K562 (cell line): ENCODE results near the gene RHOBTB3. TPM values are rescaled to one million over a fixed set of nuclear protein-coding genes. Genes with fewer than 3 reads are reported as not detected.
A peak's percentile ranks its signal among the peaks of the same experiment; 100 is the strongest.

Experiments used
- ARID1B ChIP-seq: fragments of 450-650 bp; IDR thresholded peaks from 2 replicates; pipeline ENCODE4 v1.6.1; 2016; ENCODE audit warnings: antibody characterized with exemption, mild to moderate bottlenecking, inconsistent platforms
- C11orf30 ChIP-seq: fragments of 450-650 bp; IDR thresholded peaks from 2 replicates; pipeline ENCODE4 v1.6.1; 2016; ENCODE audit warnings: low read depth, mild to moderate bottlenecking
- CBFA2T3 ChIP-seq: fragments of 450-650 bp; IDR thresholded peaks from 2 replicates; pipeline ENCODE4 v1.6.1; 2017
- CCNT2 ChIP-seq: IDR thresholded peaks from 2 replicates; pipeline ENCODE4 v1.6.1; 2011; ENCODE audit warnings: borderline replicate concordance, low read depth, mild to moderate bottlenecking, moderate library complexity, mixed read lengths, low read length; ENCODE audit not compliant: insufficient read length; ENCODE audit errors: extremely low read depth
- CXXC5 ChIP-seq: fragments of 250-450 bp; sonication (Bioruptor Pico); IDR thresholded peaks from 2 replicates; pipeline ENCODE4 v1.8.0; 2022; ENCODE audit warnings: inconsistent platforms, mild to moderate bottlenecking, moderate library complexity
- EP400 ChIP-seq: fragments of 450-650 bp; IDR thresholded peaks from 2 replicates; pipeline ENCODE4 v1.6.1; 2017; ENCODE audit warnings: antibody characterized with exemption, mild to moderate bottlenecking, moderate library complexity
- GATA2 ChIP-seq: sonication (generic); formaldehyde crosslinking; IDR thresholded peaks from 2 replicates; pipeline ENCODE4 v1.4.0; 2020; ENCODE audit warnings: mild to moderate bottlenecking, missing genetic modification reagents
- LCOR ChIP-seq: sonication (generic); formaldehyde crosslinking; IDR thresholded peaks from 2 replicates; pipeline ENCODE4 v1.8.0; 2022; ENCODE audit warnings: mild to moderate bottlenecking, missing genetic modification reagents
- MAFF ChIP-seq: IDR thresholded peaks from 2 replicates; pipeline ENCODE4 v1.6.1; 2012; ENCODE audit warnings: low read length, improper control_type of control experiment
- MAZ ChIP-seq, 2 experiments: fragments of 450-650 bp in 1 of 2; sonication (generic) in 1 of 2; formaldehyde crosslinking; IDR thresholded peaks in 1 of 2; conservative IDR thresholded peaks in 1 of 2; 2 replicates each; pipeline versions ENCODE4 v1.4.0 to v1.5.0; 2020; ENCODE audit warnings: mild to moderate bottlenecking in 1 of 2, missing genetic modification reagents in 1 of 2
- MCM5 ChIP-seq: fragments of 450-650 bp; IDR thresholded peaks from 2 replicates; pipeline ENCODE4 v1.6.1; 2016; ENCODE audit warnings: low read depth
- RCOR1 ChIP-seq, 2 experiments: IDR thresholded peaks; 2 replicates each; pipeline ENCODE4 v1.6.1; 2012; ENCODE audit warnings: low read depth in 2 of 2, low read length in 2 of 2, borderline replicate concordance in 1 of 2, improper control_type of control experiment in 1 of 2
- SMAD3 ChIP-seq: fragments of 450-650 bp; formaldehyde crosslinking; conservative IDR thresholded peaks from 2 replicates; pipeline ENCODE4 v1.4.0; 2020; ENCODE audit warnings: mild to moderate bottlenecking
- XRCC5 ChIP-seq: fragments of 200-400 bp; formaldehyde crosslinking; IDR thresholded peaks from 2 replicates; pipeline ENCODE4 v1.6.1; 2017; ENCODE audit warnings: low read depth, mild to moderate bottlenecking, low read length
- ZBTB1 ChIP-seq: sonication (generic); formaldehyde crosslinking; IDR thresholded peaks from 2 replicates; pipeline ENCODE4 v1.8.1; 2023; ENCODE audit warnings: missing genetic modification reagents, low read depth, mild to moderate bottlenecking, borderline replicate concordance
- ZNF644 ChIP-seq: fragments of 200-800 bp; sonication (Bioruptor generic); IDR thresholded peaks from 2 replicates; pipeline ENCODE4 v1.6.1; 2016; ENCODE audit warnings: low read depth, missing genetic modification characterization, missing compliant biosample characterization
- polyA plus RNA-seq, 8 experiments: library from polyadenylated mRNA; depleted of rRNA in 4 of 8; stranded (reverse) in 5 of 8; unstranded in 3 of 8; fragments of >200 nt; fragmentation: Nextera tagmentation in 2 of 8; fragmentation: Illumina TruSeq in 1 of 8; extraction: Ambion mirVana in 2 of 8; extraction: Trizol in 1 of 8; gene quantifications; 2 replicates each; pipeline versions ENCODE4 v1.2.1 to v1.2.3, GENCODE V29; 2011 to 2014; ENCODE audit warnings: inconsistent platforms in 1 of 8, missing spikeins in 1 of 8
- total RNA-seq, 7 experiments: library from RNA; depleted of rRNA in 6 of 7; stranded (reverse); fragments of >200 nt in 6 of 7; fragmentation: Illumina TruSeq in 2 of 7; extraction: Trizol in 2 of 7; gene quantifications; 2 replicates each; pipeline versions ENCODE4 v1.2.1 to v1.2.3, GENCODE V29; 2011 to 2021; ENCODE audit warnings: low replicate concordance in 1 of 7
- TF ChIP-seq, protein P1 (sequence below): fragments of 150-350 bp; IDR thresholded peaks from 2 replicates; pipeline ENCODE4 v1.6.1; 2014; ENCODE audit warnings: low read depth, mild to moderate bottlenecking, low read length, borderline replicate concordance
- TF ChIP-seq, protein P2 (sequence below): fragments of 450-650 bp; IDR thresholded peaks from 2 replicates; pipeline ENCODE4 v1.6.1; 2017; ENCODE audit warnings: antibody characterized with exemption, mild to moderate bottlenecking

RHOBTB3 gene
- total and polyA plus RNA-seq, 9 of the 15 experiments (the other 6 are each of a cell fraction or from before 2014, with no cell fraction given), result 39.7 to 143 (median 115) TPM

DNA sequence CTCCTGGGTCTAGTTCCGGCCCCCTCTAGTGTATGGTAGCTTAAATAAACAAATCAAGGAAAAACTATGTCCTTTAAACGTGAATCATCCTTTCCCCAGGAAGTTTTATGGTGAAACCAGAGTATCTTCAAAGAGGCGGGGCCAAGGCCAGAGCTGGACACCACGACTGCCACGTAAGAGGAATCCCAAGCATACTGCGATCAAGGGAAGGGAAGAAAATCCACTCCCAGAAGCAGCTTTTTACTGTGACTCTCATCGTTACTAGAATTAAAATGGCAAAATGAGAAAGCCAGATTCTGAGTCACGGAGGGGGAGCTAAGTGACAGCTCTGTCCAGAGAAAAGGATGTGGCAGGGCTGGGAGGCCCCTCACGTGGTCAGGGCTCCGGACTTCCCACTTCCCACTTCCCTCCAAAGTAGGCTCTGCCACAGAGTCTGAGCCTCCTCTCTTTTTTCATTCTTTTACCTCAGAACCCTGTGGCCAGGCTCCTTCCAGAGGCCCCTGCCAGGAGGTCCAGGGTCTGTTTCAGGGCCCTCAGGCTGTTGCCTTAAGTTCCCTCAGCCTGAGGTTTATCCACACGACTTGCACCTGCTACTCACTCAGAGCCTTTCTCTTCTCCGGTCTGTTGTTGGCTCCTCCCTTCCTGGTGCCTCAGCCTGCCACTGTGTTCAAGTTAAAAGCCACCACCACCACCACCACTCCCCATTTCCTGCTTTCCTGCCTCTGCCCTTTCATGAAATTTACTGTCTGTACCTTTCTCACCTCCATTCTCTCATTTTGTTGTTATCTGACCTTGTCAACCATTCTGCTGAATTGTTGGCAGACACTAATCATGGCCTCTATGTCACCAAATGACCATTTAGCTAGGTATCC is 92.8 kb downstream of the RHOBTB3 start (continued):
- TF ChIP-seq ARID1B (0 out of 2 replicates have a peak, but pooled peaks have one; percentile 9), RCOR1 (IDR thresholded peaks at IDR 0.05; ENCODE audit: borderline replicate concordance in 1 of 2, low read depth in 2 of 2, low read length in 2 of 2) (peak in 1 of 2 experiments; percentile 12; a peak in 1 of 4 replicates), XRCC5 (no peak), CXXC5 (CRISPR knock-in tag) (peak; percentile 37; the same call in 1 of the 2 replicates), MAFF (no peak), SMAD3 (CRISPR knock-in tag) (no peak), CBFA2T3 (no peak), GATA2 (no peak), ZBTB1 (CRISPR knock-in tag) (no peak), LCOR (CRISPR knock-in tag) (0 out of 2 replicates have a peak, but pooled peaks have one; percentile 40), MCM5 (no peak), ZNF644 (tag) (no peak), CCNT2 (no peak), MAZ (CRISPR knock-in tag; conservative IDR thresholded peaks at IDR 0.05 in 1 of 2, IDR thresholded peaks at IDR 0.05 in 1 of 2) (peak in 1 of 2 experiments; percentile 29; a peak in 1 of 4 replicates), EP400 (peak; percentile 45), C11orf30 (no peak)
- TF ChIP-seq, protein P1, sequence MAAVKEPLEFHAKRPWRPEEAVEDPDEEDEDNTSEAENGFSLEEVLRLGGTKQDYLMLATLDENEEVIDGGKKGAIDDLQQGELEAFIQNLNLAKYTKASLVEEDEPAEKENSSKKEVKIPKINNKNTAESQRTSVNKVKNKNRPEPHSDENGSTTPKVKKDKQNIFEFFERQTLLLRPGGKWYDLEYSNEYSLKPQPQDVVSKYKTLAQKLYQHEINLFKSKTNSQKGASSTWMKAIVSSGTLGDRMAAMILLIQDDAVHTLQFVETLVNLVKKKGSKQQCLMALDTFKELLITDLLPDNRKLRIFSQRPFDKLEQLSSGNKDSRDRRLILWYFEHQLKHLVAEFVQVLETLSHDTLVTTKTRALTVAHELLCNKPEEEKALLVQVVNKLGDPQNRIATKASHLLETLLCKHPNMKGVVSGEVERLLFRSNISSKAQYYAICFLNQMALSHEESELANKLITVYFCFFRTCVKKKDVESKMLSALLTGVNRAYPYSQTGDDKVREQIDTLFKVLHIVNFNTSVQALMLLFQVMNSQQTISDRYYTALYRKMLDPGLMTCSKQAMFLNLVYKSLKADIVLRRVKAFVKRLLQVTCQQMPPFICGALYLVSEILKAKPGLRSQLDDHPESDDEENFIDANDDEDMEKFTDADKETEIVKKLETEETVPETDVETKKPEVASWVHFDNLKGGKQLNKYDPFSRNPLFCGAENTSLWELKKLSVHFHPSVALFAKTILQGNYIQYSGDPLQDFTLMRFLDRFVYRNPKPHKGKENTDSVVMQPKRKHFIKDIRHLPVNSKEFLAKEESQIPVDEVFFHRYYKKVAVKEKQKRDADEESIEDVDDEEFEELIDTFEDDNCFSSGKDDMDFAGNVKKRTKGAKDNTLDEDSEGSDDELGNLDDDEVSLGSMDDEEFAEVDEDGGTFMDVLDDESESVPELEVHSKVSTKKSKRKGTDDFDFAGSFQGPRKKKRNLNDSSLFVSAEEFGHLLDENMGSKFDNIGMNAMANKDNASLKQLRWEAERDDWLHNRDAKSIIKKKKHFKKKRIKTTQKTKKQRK, result no peak
- TF ChIP-seq, protein P2, sequence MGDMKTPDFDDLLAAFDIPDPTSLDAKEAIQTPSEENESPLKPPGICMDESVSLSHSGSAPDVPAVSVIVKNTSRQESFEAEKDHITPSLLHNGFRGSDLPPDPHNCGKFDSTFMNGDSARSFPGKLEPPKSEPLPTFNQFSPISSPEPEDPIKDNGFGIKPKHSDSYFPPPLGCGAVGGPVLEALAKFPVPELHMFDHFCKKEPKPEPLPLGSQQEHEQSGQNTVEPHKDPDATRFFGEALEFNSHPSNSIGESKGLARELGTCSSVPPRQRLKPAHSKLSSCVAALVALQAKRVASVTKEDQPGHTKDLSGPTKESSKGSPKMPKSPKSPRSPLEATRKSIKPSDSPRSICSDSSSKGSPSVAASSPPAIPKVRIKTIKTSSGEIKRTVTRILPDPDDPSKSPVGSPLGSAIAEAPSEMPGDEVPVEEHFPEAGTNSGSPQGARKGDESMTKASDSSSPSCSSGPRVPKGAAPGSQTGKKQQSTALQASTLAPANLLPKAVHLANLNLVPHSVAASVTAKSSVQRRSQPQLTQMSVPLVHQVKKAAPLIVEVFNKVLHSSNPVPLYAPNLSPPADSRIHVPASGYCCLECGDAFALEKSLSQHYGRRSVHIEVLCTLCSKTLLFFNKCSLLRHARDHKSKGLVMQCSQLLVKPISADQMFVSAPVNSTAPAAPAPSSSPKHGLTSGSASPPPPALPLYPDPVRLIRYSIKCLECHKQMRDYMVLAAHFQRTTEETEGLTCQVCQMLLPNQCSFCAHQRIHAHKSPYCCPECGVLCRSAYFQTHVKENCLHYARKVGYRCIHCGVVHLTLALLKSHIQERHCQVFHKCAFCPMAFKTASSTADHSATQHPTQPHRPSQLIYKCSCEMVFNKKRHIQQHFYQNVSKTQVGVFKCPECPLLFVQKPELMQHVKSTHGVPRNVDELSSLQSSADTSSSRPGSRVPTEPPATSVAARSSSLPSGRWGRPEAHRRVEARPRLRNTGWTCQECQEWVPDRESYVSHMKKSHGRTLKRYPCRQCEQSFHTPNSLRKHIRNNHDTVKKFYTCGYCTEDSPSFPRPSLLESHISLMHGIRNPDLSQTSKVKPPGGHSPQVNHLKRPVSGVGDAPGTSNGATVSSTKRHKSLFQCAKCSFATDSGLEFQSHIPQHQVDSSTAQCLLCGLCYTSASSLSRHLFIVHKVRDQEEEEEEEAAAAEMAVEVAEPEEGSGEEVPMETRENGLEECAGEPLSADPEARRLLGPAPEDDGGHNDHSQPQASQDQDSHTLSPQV, result peak; percentile 54; the same call in 1 of the 2 replicates
